Thyroid gland (tissue), 4 donors: ENCODE results near the gene PLD2.
A peak's percentile ranks its signal among the peaks of the same experiment; 100 is the strongest.

ENCODE experiments used
- CTCF ChIP-seq, 6 experiments: fragments of 200-600 bp in 3 of 6; fragments of 450-650 bp in 3 of 6; sonication (generic) in 3 of 6; IDR thresholded peaks; one replicate each; pipeline ENCODE4 v1.5.1; 2016 to 2019; ENCODE audit warnings: antibody characterized with exemption in 6 of 6, mild to moderate bottlenecking in 2 of 6, inconsistent platforms in 1 of 6, moderate library complexity in 1 of 6
- POLR2A ChIP-seq, 2 donors: fragments of 450-650 bp; IDR thresholded peaks; one replicate each; pipeline ENCODE4 v1.6.1; 2017; ENCODE audit warnings: antibody characterized with exemption in 2 of 2, mild to moderate bottlenecking in 2 of 2, moderate library complexity in 1 of 2

GRCh38 chr17:4806777-4807604 is at the start of gene PLD2:
- TF ChIP-seq POLR2A (IDR thresholded peaks at IDR 0.05): peak in 1 of 2 donors; percentile 61
- peak in 2 of 6 experiments; percentile 7 to 15 for TF ChIP-seq CTCF (IDR thresholded peaks at IDR 0.05)
